PC-3 (cell line): ENCODE data around the gene ADAMTS6. TPM values are rescaled to one million over a fixed set of nuclear protein-coding genes. Genes with fewer than 3 reads are reported as not detected.

Experiments used
- ATAC-seq: fragments of 200-7000 bp; cut with Tn5 transposase; 2 replicates; pipeline ENCODE4 v1.9.1; 2020; ENCODE audit warnings: mild to moderate bottlenecking, moderate library complexity
- BruUV-seq: library from RNA; stranded (reverse); fragments of 400-500 nt; replicated peaks from 2 replicates; lab custom pipeline; 2021; lab: Mats Ljungman, UMichigan
- CTCF ChIA-PET: fragments of 300-600 bp; sonication (Branson Sonifier 250); formaldehyde crosslinking; loops from one replicate; lab custom pipeline; 2022; ENCODE audit warnings: antibody characterized with exemption; lab: Charles Lee
- POLR2A ChIA-PET: fragments of 300-600 bp; sonication (Branson Sonifier 250); formaldehyde crosslinking; loops from one replicate; lab custom pipeline; 2022; ENCODE audit warnings: antibody characterized with exemption; ENCODE audit not compliant: unreplicated experiment; lab: Charles Lee
- DNase-seq: peaks from one replicate; pipeline ENCODE4 v3.0.0-alpha.2; 2015
- H2AFZ ChIP-seq: fragments of 300-600 bp; sonication (generic); 2 replicates; pipeline ENCODE4 v1.6.0; 2016; ENCODE audit warnings: antibody characterized with exemption, low read length
- H3F3A ChIP-seq: fragments of 300-600 bp; sonication (generic); one replicate; pipeline ENCODE4 v1.6.0; 2017; ENCODE audit warnings: antibody characterized with exemption, low read length, control low read depth, mild to moderate bottlenecking; ENCODE audit not compliant: unreplicated experiment
- H3K27ac ChIP-seq: fragments of 300-600 bp; sonication (generic); 2 replicates; pipeline ENCODE4 v1.5.1; 2016; ENCODE audit warnings: mild to moderate bottlenecking, low read length
- H3K27me3 ChIP-seq: fragments of 300-600 bp; sonication (generic); 2 replicates; pipeline ENCODE4 v1.6.1; 2016; ENCODE audit warnings: low read length, mixed read lengths
- H3K36me3 ChIP-seq: fragments of 300-600 bp; sonication (generic); 2 replicates; pipeline ENCODE4 v1.6.1; 2016; ENCODE audit warnings: low read depth, mixed run types, low read length, mixed read lengths
- H3K4me1 ChIP-seq: fragments of 300-600 bp; sonication (generic); 2 replicates; pipeline ENCODE4 v1.5.1; 2016; ENCODE audit warnings: low read length; ENCODE audit not compliant: insufficient read depth
- H3K4me2 ChIP-seq: fragments of 300-600 bp; sonication (generic); 2 replicates; pipeline ENCODE4 v1.6.0; 2016; ENCODE audit warnings: low read length
- H3K4me3 ChIP-seq: fragments of 300-600 bp; sonication (generic); 2 replicates; pipeline ENCODE4 v1.5.1; 2016; ENCODE audit warnings: mild to moderate bottlenecking, low read length, mixed read lengths
- H3K79me2 ChIP-seq: fragments of 300-600 bp; sonication (generic); 2 replicates; pipeline ENCODE4 v1.6.1; 2017; ENCODE audit warnings: low read length, mixed read lengths
- H3K9ac ChIP-seq: fragments of 300-600 bp; sonication (generic); 2 replicates; pipeline ENCODE4 v1.6.0; 2016; ENCODE audit warnings: mild to moderate bottlenecking, low read length
- H3K9me2 ChIP-seq: fragments of 300-600 bp; sonication (generic); replicated peaks from 2 replicates; pipeline ENCODE4 v1.6.1; 2016; ENCODE audit warnings: mixed run types, low read length, mixed read lengths
- H3K9me3 ChIP-seq: fragments of 300-600 bp; sonication (generic); 2 replicates; pipeline ENCODE4 v1.6.1; 2016; ENCODE audit warnings: low read length, mixed read lengths
- H4K20me1 ChIP-seq: fragments of 300-600 bp; sonication (generic); 2 replicates; pipeline ENCODE4 v1.6.1; 2016; ENCODE audit warnings: low read length, mixed read lengths
- EZH2 ChIP-seq: fragments of 300-600 bp; sonication (generic); IDR thresholded peaks from one replicate; pipeline ENCODE4 v1.6.1; 2017; ENCODE audit warnings: antibody characterized with exemption, mild to moderate bottlenecking, low read length; ENCODE audit not compliant: unreplicated experiment
- EZH2phosphoT487 ChIP-seq: fragments of 300-600 bp; sonication (generic); IDR thresholded peaks from 2 replicates; pipeline ENCODE4 v1.6.1; 2018; ENCODE audit warnings: mild to moderate bottlenecking, antibody characterized with exemption, low read length, borderline replicate concordance
- intact Hi-C: fragments of 100-400 bp; cut with micrococcal nuclease; formaldehyde crosslinking; loops from 2 replicates; pipeline ENCODE4 v1.9.0; 2023
- total RNA-seq: library from RNA; depleted of rRNA; stranded (reverse); fragments of >200 nt; gene quantifications from 2 replicates; pipeline ENCODE4 v1.2.3, GENCODE V29; 2014
- TF ChIP-seq, protein P1 (sequence below): fragments of 300-600 bp; sonication (generic); conservative IDR thresholded peaks from 2 replicates; pipeline ENCODE4 v1.5.1; 2017; ENCODE audit warnings: antibody characterized with exemption, low read depth, mild to moderate bottlenecking, low read length

ADAMTS6 gene
- total RNA-seq, 1 experiment from 2014 or later, result 1.7 TPM

DNA sequence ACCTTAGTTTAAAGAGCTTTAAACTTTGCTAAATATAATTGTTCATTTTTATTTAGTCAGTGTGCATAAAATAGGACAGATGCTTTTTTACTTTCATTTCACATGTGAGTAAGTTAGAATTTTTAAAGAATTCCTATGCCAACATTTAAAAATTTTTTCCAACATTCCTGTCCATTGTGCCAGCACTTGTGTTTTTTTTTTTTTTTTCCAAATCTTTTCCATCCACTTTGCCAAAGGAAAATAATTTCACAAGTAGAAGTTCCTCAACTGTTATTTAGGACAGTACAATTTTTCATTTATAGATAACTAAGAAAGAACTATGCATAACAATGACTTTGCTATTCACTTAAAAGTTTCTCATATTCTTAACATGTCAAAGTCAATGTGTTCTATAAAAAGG, 189.5 kb downstream of the ADAMTS6 start:
- BruUV-seq, result no TSS peak
- Histone ChIP-seq H3K4me1 (no peaks in the 10 kb centered on the region), H3K27ac (no peak overlapping the region), H2AFZ (no peak overlapping the region), H3K9ac (no peak overlapping the region), H3K36me3 (no peaks in the 10 kb centered on the region), H4K20me1 (no peaks in the 10 kb centered on the region), H3F3A (no peaks in the 10 kb centered on the region), H3K4me2 (no peak overlapping the region), H3K9me3 (no peaks in the 10 kb centered on the region), H3K9me2 (no peaks in the 10 kb centered on the region), H3K27me3 (no peaks in the 10 kb centered on the region), H3K4me3 (no peak overlapping the region), H3K79me2 (no peaks in the 10 kb centered on the region)
- no peak for TF ChIP-seq EZH2phosphoT487
- ATAC-seq, result no peak
- ChIA-PET CTCF (no interaction called here), POLR2A (no interaction called here)
- intact Hi-C loops, result no loop called here
- no peak for DNase-seq

GRCh38 chr5:65290677-65291076, 191.0 kb downstream of the ADAMTS6 start:
- Histone ChIP-seq H3K9ac (no peak overlapping the region), H3K27me3 (no peaks in the 10 kb centered on the region), H3K27ac (no peak overlapping the region), H2AFZ (no peak overlapping the region), H3K79me2 (no peaks in the 10 kb centered on the region), H3K9me2 (no peaks in the 10 kb centered on the region), H3K4me1 (no peaks in the 10 kb centered on the region), H3K9me3 (no peaks in the 10 kb centered on the region), H3K4me3 (no peak overlapping the region), H3F3A (no peaks in the 10 kb centered on the region), H3K36me3 (no peaks in the 10 kb centered on the region), H3K4me2 (no peak overlapping the region), H4K20me1 (no peaks in the 10 kb centered on the region)
- no peak for DNase-seq
- no peak for ATAC-seq
- ChIA-PET POLR2A (no interaction called here), CTCF (no interaction called here)
- no peak for TF ChIP-seq EZH2phosphoT487
- no peak for TF ChIP-seq EZH2
- TF ChIP-seq, protein P1, sequence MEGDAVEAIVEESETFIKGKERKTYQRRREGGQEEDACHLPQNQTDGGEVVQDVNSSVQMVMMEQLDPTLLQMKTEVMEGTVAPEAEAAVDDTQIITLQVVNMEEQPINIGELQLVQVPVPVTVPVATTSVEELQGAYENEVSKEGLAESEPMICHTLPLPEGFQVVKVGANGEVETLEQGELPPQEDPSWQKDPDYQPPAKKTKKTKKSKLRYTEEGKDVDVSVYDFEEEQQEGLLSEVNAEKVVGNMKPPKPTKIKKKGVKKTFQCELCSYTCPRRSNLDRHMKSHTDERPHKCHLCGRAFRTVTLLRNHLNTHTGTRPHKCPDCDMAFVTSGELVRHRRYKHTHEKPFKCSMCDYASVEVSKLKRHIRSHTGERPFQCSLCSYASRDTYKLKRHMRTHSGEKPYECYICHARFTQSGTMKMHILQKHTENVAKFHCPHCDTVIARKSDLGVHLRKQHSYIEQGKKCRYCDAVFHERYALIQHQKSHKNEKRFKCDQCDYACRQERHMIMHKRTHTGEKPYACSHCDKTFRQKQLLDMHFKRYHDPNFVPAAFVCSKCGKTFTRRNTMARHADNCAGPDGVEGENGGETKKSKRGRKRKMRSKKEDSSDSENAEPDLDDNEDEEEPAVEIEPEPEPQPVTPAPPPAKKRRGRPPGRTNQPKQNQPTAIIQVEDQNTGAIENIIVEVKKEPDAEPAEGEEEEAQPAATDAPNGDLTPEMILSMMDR, result no peak
- intact Hi-C loops, result no loop called here
- BruUV-seq, result no TSS peak

- H3K4me1 ChIP-seq, result no peaks in the 10 kb centered on the region
- H3K27ac ChIP-seq, result no peak overlapping the region
- no peaks in the 10 kb centered on the region for H3K36me3 ChIP-seq
- no peak for ATAC-seq
- DNase-seq, result no peak
- H3K79me2 ChIP-seq, result no peaks in the 10 kb centered on the region
- H3K4me2 ChIP-seq, result no peak overlapping the region
- intact Hi-C loops, result no loop called here
- no peaks in the 10 kb centered on the region for H3K9me3 ChIP-seq
- H3K4me3 ChIP-seq, result no peak overlapping the region
- TF ChIP-seq, protein P1, result no peak
- no TSS peak for BruUV-seq
- no peaks in the 10 kb centered on the region for H4K20me1 ChIP-seq
- H3F3A ChIP-seq, result no peaks in the 10 kb centered on the region
- CTCF ChIA-PET, result no interaction called here
- no peak overlapping the region for H2AFZ ChIP-seq
- POLR2A ChIA-PET, result no interaction called here
- H3K9ac ChIP-seq, result no peak overlapping the region
- no peaks in the 10 kb centered on the region for H3K27me3 ChIP-seq
- no peaks in the 10 kb centered on the region for H3K9me2 ChIP-seq
Observed at GRCh38 chr5:65288657-65289056, 193.1 kb downstream of the ADAMTS6 start.
